ENCODE measurements around the gene OMP. TPM values are rescaled to one million over a fixed set of nuclear protein-coding genes. Genes with fewer than 3 reads are reported as not detected.

Gene OMP
- total and polyA plus RNA-seq, 2 of the 13 experiments (the other 11 are each of a cell fraction or from before 2014, with no cell fraction given) = not detected

- H3K9ac ChIP-seq (ENCODE audit: insufficient read depth, low read depth, low read length) = no peak overlapping the region
- H3K9me3 ChIP-seq (ENCODE audit: low read length) = no peaks in the 10 kb centered on the region
- no peak overlapping the region for H3K4me3 ChIP-seq (replicated peaks in 1 of 3; ENCODE audit: insufficient read depth in 1 of 3, low read depth in 2 of 3, low read length in 3 of 3)
- no peak for TF ChIP-seq RXRA (CRISPR knock-in tag; IDR thresholded peaks at IDR 0.05)
- TF ChIP-seq GTF2F1 (IDR thresholded peaks at IDR 0.05; ENCODE audit: low read length) = no peak
- no peak for TF ChIP-seq ZBTB42 (CRISPR knock-in tag; IDR thresholded peaks at IDR 0.05)
- no peak for TF ChIP-seq PBX3 (CRISPR knock-in tag; IDR thresholded peaks at IDR 0.05; ENCODE audit: borderline replicate concordance)
- no peak for TF ChIP-seq YY1 (IDR thresholded peaks at IDR 0.05; ENCODE audit: insufficient read depth, insufficient replicate concordance, low read depth, low read length)
- no peak for TF ChIP-seq ZGPAT (CRISPR knock-in tag; IDR thresholded peaks at IDR 0.05)
- TF ChIP-seq ZNF414 (CRISPR knock-in tag; IDR thresholded peaks at IDR 0.05) = no peak
- no peak for TF ChIP-seq NFYC (CRISPR knock-in tag; IDR thresholded peaks at IDR 0.05)
- no peak for TF ChIP-seq ATF5 (CRISPR knock-in tag; IDR thresholded peaks at IDR 0.05; ENCODE audit: low read depth)
- TF ChIP-seq ZNF367 (CRISPR knock-in tag; IDR thresholded peaks at IDR 0.05; ENCODE audit: borderline replicate concordance) = no peak
- no peak for TF ChIP-seq ZNF589 (CRISPR knock-in tag; conservative IDR thresholded peaks at IDR 0.05)
- no peak for TF ChIP-seq PAWR (CRISPR knock-in tag; IDR thresholded peaks at IDR 0.05; ENCODE audit: borderline replicate concordance)
- no peak for TF ChIP-seq MBNL3 (CRISPR knock-in tag; conservative IDR thresholded peaks at IDR 0.05)
- no peak for TF ChIP-seq TFE3 (CRISPR knock-in tag; IDR thresholded peaks at IDR 0.05)
- H3K4me1 ChIP-seq (ENCODE audit: insufficient read depth, low read length) = peaks cover 39% of the 10 kb centered on the region
- no peaks in the 10 kb centered on the region; a peak in 2 of 5 replicates for H3K27me3 ChIP-seq (ENCODE audit: control insufficient read depth in 1 of 2, insufficient read depth in 2 of 2, low read length in 2 of 2)
- no peak overlapping the region for H2AFZ ChIP-seq (ENCODE audit: low read length)
- no peak overlapping the region for H3K27ac ChIP-seq (ENCODE audit: extremely low read length, insufficient read depth, low read length)
- no peak for DNase-seq (ENCODE audit: low spot score)
- intact Hi-C loops (cut with micrococcal nuclease; ENCODE audit: unreplicated experiment) = no loop called here
- BruUV-seq (replicated peaks) = no TSS peak
- no peaks in the 10 kb centered on the region for H4K20me1 ChIP-seq (ENCODE audit: insufficient read depth, low read length)
- H3K79me2 ChIP-seq (ENCODE audit: insufficient read depth, low read length) = no peaks in the 10 kb centered on the region
- no peak for FAIRE-seq
- ChIA-PET CTCF (ENCODE audit: low intra/inter-chr PET ratio, low total read pairs) (interaction anchor here (4.2 kb wide), 1 partner anchor 41 kb away, joined by 85 read pairs; no protein-coding TSS in a partner anchor), POLR2A (no interaction called here)
- no peak overlapping the region for H3K4me2 ChIP-seq (ENCODE audit: low read depth, low read length)
- no peak for ATAC-seq
- 51% methylated on average over 6 of the region's 11 CpGs for WGBS (ENCODE audit: low lambda C conversion rate)
- no peaks in the 10 kb centered on the region for H3K36me3 ChIP-seq (replicated peaks in 1 of 2; ENCODE audit: control insufficient read depth in 1 of 2, insufficient read depth in 2 of 2, low read length in 2 of 2)
- in situ Hi-C loops (cut with HindIII; ENCODE audit: extremely low pct_ligation_motif_present, low pct_unique_long_range_greater_than_20kb) = no loop called here
Observed at GRCh38 chr11:77088236-77089003, 14.2 kb upstream of the OMP start.

Measured in HepG2 (cell line).